Measurements from ENCODE around the gene SACS. TPM values are rescaled to one million over a fixed set of nuclear protein-coding genes. Genes with fewer than 3 reads are reported as not detected.
A peak's percentile ranks its signal among the peaks of the same experiment; 100 is the strongest.

The SACS gene
- total and polyA plus RNA-seq, 2 of the 4 experiments (the other 2 are of a cell fraction): 14.7 to 121 TPM

DNA sequence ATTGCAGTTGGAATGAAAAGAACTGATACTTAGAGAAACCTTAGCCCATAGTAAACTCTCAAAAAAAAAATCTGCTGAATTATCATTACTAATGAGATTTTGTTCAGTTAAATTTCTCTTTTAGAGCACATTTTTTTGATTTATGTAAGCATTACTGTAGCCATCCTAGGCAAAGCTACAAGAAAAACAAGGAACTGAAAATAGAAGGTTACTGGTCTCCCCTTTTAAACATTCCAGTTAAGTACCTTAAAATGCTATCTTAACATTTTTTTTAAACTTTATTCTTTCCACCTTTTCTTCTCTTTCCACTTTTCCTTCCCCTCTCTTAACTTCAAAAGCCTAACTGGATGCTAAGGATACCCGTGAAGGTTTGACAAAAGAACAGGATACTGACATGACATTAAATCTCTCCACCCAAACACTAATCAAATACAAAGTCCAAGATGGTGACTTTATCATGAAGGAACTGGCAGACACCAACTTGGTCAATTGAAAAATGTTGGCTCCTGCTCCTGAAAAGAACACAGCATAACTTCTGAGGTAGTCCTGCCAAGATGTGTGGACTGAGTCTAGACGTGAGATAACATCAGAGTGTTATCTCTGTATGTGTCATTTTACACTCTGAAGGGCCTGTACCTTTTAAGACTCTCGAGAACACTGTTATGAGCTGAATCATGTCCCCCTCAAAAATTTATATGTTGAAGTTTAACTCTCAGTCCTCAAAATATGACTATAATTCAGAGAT is 29.5 kb upstream of the SACS start:
- Histone ChIP-seq H3K27ac (ENCODE audit: insufficient read depth, low read length) (no peak overlapping the region), H3K18ac (ENCODE audit: low read depth, low read length) (no peak overlapping the region), H4K8ac (ENCODE audit: low read depth in 2 of 2, low read length in 2 of 2) (no peak overlapping the region; a peak in 1 of 4 replicates), H4K91ac (ENCODE audit: insufficient read depth, low read depth, low read length) (no peak overlapping the region), H3K4me2 (ENCODE audit: low read depth, low read length) (no peak overlapping the region), H4K5ac (ENCODE audit: low read depth, low read length) (no peak overlapping the region), H3K14ac (replicated peaks; ENCODE audit: low read depth, low read length) (no peak overlapping the region), H3K4me3 (ENCODE audit: insufficient read depth, low read depth, low read length) (no peak overlapping the region), H2BK15ac (ENCODE audit: low read depth, low read length) (no peak overlapping the region), H2AK5ac (ENCODE audit: low read depth, low read length) (no peak overlapping the region), H3K23ac (ENCODE audit: low read depth, low read length) (no peak overlapping the region), H2BK20ac (ENCODE audit: low read depth, low read length) (no peak overlapping the region), H2BK120ac (ENCODE audit: low read depth, low read length) (no peak overlapping the region; the same call in 1 of the 2 replicates), H2AFZ (replicated peaks; ENCODE audit: low read length, poor library complexity) (no peak overlapping the region), H3K79me1 (ENCODE audit: low read depth in 1 of 2, low read length in 2 of 2) (peaks cover 0 to 8% of the 10 kb centered on the region in 2 experiments; a peak in 2 of 4 replicates), H3K27me3 (ENCODE audit: control insufficient read depth, insufficient read depth, low read length) (no peaks in the 10 kb centered on the region), H3K4me1 (ENCODE audit: control insufficient read depth, insufficient read depth, low read length) (peaks cover 14% of the 10 kb centered on the region), H3K9me3 (ENCODE audit: control insufficient read depth, insufficient read depth, low read length) (no peaks in the 10 kb centered on the region), H3K9me1 (ENCODE audit: insufficient read depth, low read length) (peaks cover 7% of the 10 kb centered on the region), H2AK9ac (replicated peaks; ENCODE audit: low read depth, low read length, poor library complexity) (no peak overlapping the region), H3K4ac (ENCODE audit: low read depth, low read length) (no peak overlapping the region), H4K20me1 (ENCODE audit: insufficient read depth, low read length) (no peaks in the 10 kb centered on the region), H2BK5ac (ENCODE audit: low read depth, low read length, poor library complexity, severe bottlenecking) (no peak overlapping the region), H3K36me3 (ENCODE audit: control insufficient read depth, insufficient read depth, low read length) (no peaks in the 10 kb centered on the region), H3K56ac (ENCODE audit: extremely low read depth, insufficient read depth, low read length) (no peak overlapping the region), H3K9ac (ENCODE audit: low read depth, low read length) (no peak overlapping the region)
- in situ Hi-C loops (cut with MboI; ENCODE audit: low sequenced_read_pairs): no loop called here
- no peak for ATAC-seq (ENCODE audit: low read depth)
- dilution Hi-C loops (cut with HindIII; ENCODE audit: low sequenced_read_pairs, unreplicated experiment): no loop called here
- DNase-seq: peak; percentile 41
- TF ChIP-seq RCOR1 (IDR thresholded peaks at IDR 0.05; ENCODE audit: insufficient replicate concordance, low read length): no peak
- no peak for TF ChIP-seq NFE2L2 (IDR thresholded peaks at IDR 0.05; ENCODE audit: low read depth, low read length)
- TF ChIP-seq MAZ (IDR thresholded peaks at IDR 0.05; ENCODE audit: borderline replicate concordance, low read depth, low read length): no peak
- TF ChIP-seq POLR2A (IDR thresholded peaks at IDR 0.05; ENCODE audit: low read depth, low read length): no peak
- TF ChIP-seq, protein P1, sequence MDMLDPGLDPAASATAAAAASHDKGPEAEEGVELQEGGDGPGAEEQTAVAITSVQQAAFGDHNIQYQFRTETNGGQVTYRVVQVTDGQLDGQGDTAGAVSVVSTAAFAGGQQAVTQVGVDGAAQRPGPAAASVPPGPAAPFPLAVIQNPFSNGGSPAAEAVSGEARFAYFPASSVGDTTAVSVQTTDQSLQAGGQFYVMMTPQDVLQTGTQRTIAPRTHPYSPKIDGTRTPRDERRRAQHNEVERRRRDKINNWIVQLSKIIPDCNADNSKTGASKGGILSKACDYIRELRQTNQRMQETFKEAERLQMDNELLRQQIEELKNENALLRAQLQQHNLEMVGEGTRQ (IDR thresholded peaks at IDR 0.05; ENCODE audit: low read depth, low read length): no peak
- TF ChIP-seq BHLHE40 (IDR thresholded peaks at IDR 0.05; ENCODE audit: low read depth, low read length): no peak
- TF ChIP-seq SMC3 (IDR thresholded peaks at IDR 0.05; ENCODE audit: low read depth, low read length): no peak
- no peak for TF ChIP-seq FOS (IDR thresholded peaks at IDR 0.05; ENCODE audit: low read depth, low read length)
- TF ChIP-seq, protein P2, sequence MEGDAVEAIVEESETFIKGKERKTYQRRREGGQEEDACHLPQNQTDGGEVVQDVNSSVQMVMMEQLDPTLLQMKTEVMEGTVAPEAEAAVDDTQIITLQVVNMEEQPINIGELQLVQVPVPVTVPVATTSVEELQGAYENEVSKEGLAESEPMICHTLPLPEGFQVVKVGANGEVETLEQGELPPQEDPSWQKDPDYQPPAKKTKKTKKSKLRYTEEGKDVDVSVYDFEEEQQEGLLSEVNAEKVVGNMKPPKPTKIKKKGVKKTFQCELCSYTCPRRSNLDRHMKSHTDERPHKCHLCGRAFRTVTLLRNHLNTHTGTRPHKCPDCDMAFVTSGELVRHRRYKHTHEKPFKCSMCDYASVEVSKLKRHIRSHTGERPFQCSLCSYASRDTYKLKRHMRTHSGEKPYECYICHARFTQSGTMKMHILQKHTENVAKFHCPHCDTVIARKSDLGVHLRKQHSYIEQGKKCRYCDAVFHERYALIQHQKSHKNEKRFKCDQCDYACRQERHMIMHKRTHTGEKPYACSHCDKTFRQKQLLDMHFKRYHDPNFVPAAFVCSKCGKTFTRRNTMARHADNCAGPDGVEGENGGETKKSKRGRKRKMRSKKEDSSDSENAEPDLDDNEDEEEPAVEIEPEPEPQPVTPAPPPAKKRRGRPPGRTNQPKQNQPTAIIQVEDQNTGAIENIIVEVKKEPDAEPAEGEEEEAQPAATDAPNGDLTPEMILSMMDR (conservative IDR thresholded peaks at IDR 0.05; ENCODE audit: low read depth, low read length): no peak
- TF ChIP-seq RFX5 (IDR thresholded peaks at IDR 0.05; ENCODE audit: low read depth, low read length): no peak
- ChIA-PET POLR2A (ENCODE audit: unreplicated experiment) (no interaction called here), CTCF (interaction anchor here (0.9 kb wide), 1 partner anchor 258 kb away, joined by 3 read pairs; no protein-coding TSS in a partner anchor)
- intact Hi-C loops (cut with micrococcal nuclease): no loop called here
- 86% methylated on average over 1 of the region's 3 CpGs; no CpG with 5 or more reads in 1 of the 2 experiments for WGBS, 2 experiments (ENCODE audit: extremely low coverage in 2 of 2, insufficient read length in 1 of 2)
- BruUV-seq (replicated peaks): no TSS peak

All from IMR-90 (cell line).